Coronary artery (tissue), 2 donors: ENCODE results near the gene SLIT3.

ENCODE experiments used
- DNase-seq: peaks from one replicate; pipeline ENCODE4 v3.0.0-alpha.2; 2017; ENCODE audit warnings: low spot score
- H3K27ac ChIP-seq, 2 donors: fragments of 200-600 bp; sonication (generic); one replicate each; pipeline ENCODE4 v1.5.1; 2016 to 2019
- H3K4me3 ChIP-seq: fragments of 200-600 bp; sonication (generic); 2 replicates; pipeline ENCODE4 v1.5.1; 2016; ENCODE audit warnings: mild to moderate bottlenecking, moderate library complexity
- CTCF ChIP-seq: fragments of 200-600 bp; sonication (generic); IDR thresholded peaks from one replicate; pipeline ENCODE4 v1.5.1; 2019; ENCODE audit warnings: antibody characterized with exemption

SLIT3 gene

GRCh38 chr5:169089343-169089742 is 211.6 kb downstream of the SLIT3 start:
- Histone ChIP-seq H3K4me3 (no peak overlapping the region), H3K27ac (no peak overlapping the region)
- DNase-seq: no peak
- no peak for TF ChIP-seq CTCF

- TF ChIP-seq CTCF: no peak
- no peak for DNase-seq
Observed at GRCh38 chr5:169088028-169088725, 212.8 kb downstream of the SLIT3 start.

GRCh38 chr5:169085636-169086035 is 215.3 kb downstream of the SLIT3 start:
- no peak overlapping the region for H3K27ac ChIP-seq
- H3K4me3 ChIP-seq: no peak overlapping the region
- no peak for TF ChIP-seq CTCF
- no peak for DNase-seq

More at GRCh38 chr5:169088028-169088725, 212.8 kb downstream of the SLIT3 start:
- H3K4me3 ChIP-seq: no peak overlapping the region
- no peak overlapping the region for H3K27ac ChIP-seq

GRCh38 chr5:169085212-169085611 is 215.7 kb downstream of the SLIT3 start:
- no peak for TF ChIP-seq CTCF
- Histone ChIP-seq H3K27ac (no peak overlapping the region), H3K4me3 (no peak overlapping the region)
- DNase-seq: no peak

- Histone ChIP-seq H3K4me3 (no peak overlapping the region), H3K27ac (no peak overlapping the region)
- TF ChIP-seq CTCF: no peak
- DNase-seq: no peak
Observed at GRCh38 chr5:169084775-169085174, 216.2 kb downstream of the SLIT3 start.

GRCh38 chr5:169083394-169084018 is 217.4 kb downstream of the SLIT3 start:
- TF ChIP-seq CTCF: no peak
- H3K4me3 ChIP-seq: no peak overlapping the region
- H3K27ac ChIP-seq: no peak overlapping the region
- no peak for DNase-seq
